ENCODE measurements around the gene SPSB4. TPM values are rescaled to one million over a fixed set of nuclear protein-coding genes. Genes with fewer than 3 reads are reported as not detected.

The SPSB4 gene
- total RNA-seq, 1 experiment from 2014 or later = 0.05 TPM

- BruUV-seq (replicated peaks) = no TSS peak
- no peaks in the 10 kb centered on the region for H3K4me1 ChIP-seq (ENCODE audit: control insufficient read depth, insufficient read depth, low read length)
- H3K9me3 ChIP-seq (ENCODE audit: control insufficient read depth, insufficient read depth, low read depth, low read length) = no peaks in the 10 kb centered on the region
- no peak for ATAC-seq
- intact Hi-C loops (cut with micrococcal nuclease; ENCODE audit: unreplicated experiment) = no loop called here
- no peaks in the 10 kb centered on the region for H3K36me3 ChIP-seq (ENCODE audit: control insufficient read depth, insufficient read depth, low read length)
- CTCF ChIA-PET = no interaction called here
- no peak overlapping the region for H3K4me3 ChIP-seq (ENCODE audit: low read depth in 2 of 2, low read length in 2 of 2)
- in situ Hi-C loops (cut with HindIII; ENCODE audit: low pct_unique_long_range_greater_than_20kb, low sequenced_read_pairs) = no loop called here
- TF ChIP-seq REST (IDR thresholded peaks at IDR 0.05; ENCODE audit: insufficient read depth in 1 of 2, low read depth in 2 of 2, low read length in 1 of 2) = no peak
- TF ChIP-seq SIN3A (IDR thresholded peaks at IDR 0.05; ENCODE audit: borderline replicate concordance, insufficient read depth, low read depth, low read length) = no peak
- no peak for TF ChIP-seq POLR2AphosphoS5 (IDR thresholded peaks at IDR 0.05; ENCODE audit: low read depth, low read length)
- TF ChIP-seq TCF7L2 (IDR thresholded peaks at IDR 0.05; ENCODE audit: low read depth, low read length) = no peak
- no peak for TF ChIP-seq CTCF (IDR thresholded peaks at IDR 0.05)
- no peak for DNase-seq (ENCODE audit: low read depth, low spot score)
- no peak overlapping the region for H3K27ac ChIP-seq (ENCODE audit: low read length)
- POLR2A ChIA-PET = no interaction called here
- H3K27me3 ChIP-seq (ENCODE audit: control insufficient read depth, insufficient read depth, low read length) = no peaks in the 10 kb centered on the region
Measured at GRCh38 chr3:141080431-141080830, 29.3 kb downstream of the SPSB4 start.

GRCh38 chr3:141081141-141081795, 30.1 kb downstream of the SPSB4 start:
- Histone ChIP-seq H3K27ac (ENCODE audit: low read length) (no peak overlapping the region), H3K36me3 (ENCODE audit: control insufficient read depth, insufficient read depth, low read length) (no peaks in the 10 kb centered on the region), H3K9me3 (ENCODE audit: control insufficient read depth, insufficient read depth, low read depth, low read length) (no peaks in the 10 kb centered on the region), H3K4me3 (ENCODE audit: low read depth in 2 of 2, low read length in 2 of 2) (no peak overlapping the region), H3K4me1 (ENCODE audit: control insufficient read depth, insufficient read depth, low read length) (no peaks in the 10 kb centered on the region), H3K27me3 (ENCODE audit: control insufficient read depth, insufficient read depth, low read length) (no peaks in the 10 kb centered on the region)
- ATAC-seq = no peak
- intact Hi-C loops (cut with micrococcal nuclease; ENCODE audit: unreplicated experiment) = no loop called here
- POLR2A ChIA-PET = no interaction called here
- no peak for TF ChIP-seq TCF7L2 (IDR thresholded peaks at IDR 0.05; ENCODE audit: low read depth, low read length)
- no peak for TF ChIP-seq REST (IDR thresholded peaks at IDR 0.05; ENCODE audit: insufficient read depth in 1 of 2, low read depth in 2 of 2, low read length in 1 of 2)
- TF ChIP-seq POLR2AphosphoS5 (IDR thresholded peaks at IDR 0.05; ENCODE audit: low read depth, low read length) = no peak
- no peak for TF ChIP-seq CTCF (IDR thresholded peaks at IDR 0.05)
- no peak for TF ChIP-seq SIN3A (IDR thresholded peaks at IDR 0.05; ENCODE audit: borderline replicate concordance, insufficient read depth, low read depth, low read length)
- no peak for DNase-seq (ENCODE audit: low read depth, low spot score)
- CTCF ChIA-PET = no interaction called here
- BruUV-seq (replicated peaks) = no TSS peak
- in situ Hi-C loops (cut with HindIII; ENCODE audit: low pct_unique_long_range_greater_than_20kb, low sequenced_read_pairs) = no loop called here
